Ishikawa (cell line): Measurements from ENCODE around the gene C16orf92.

Source experiments
- EP300 ChIP-seq: IDR thresholded peaks from 2 replicates; pipeline ENCODE4 v1.6.1; 2012; ENCODE audit warnings: borderline replicate concordance
- TAF1 ChIP-seq: IDR thresholded peaks from 2 replicates; pipeline ENCODE4 v1.6.1; 2012; ENCODE audit warnings: low read depth, mild to moderate bottlenecking
- YY1 ChIP-seq: IDR thresholded peaks from 2 replicates; pipeline ENCODE4 v1.6.1; 2012; ENCODE audit warnings: low read depth
- TF ChIP-seq, protein P1 (sequence below): IDR thresholded peaks from 2 replicates; pipeline ENCODE4 v1.6.1; 2012; ENCODE audit warnings: low read depth, mild to moderate bottlenecking

DNA sequence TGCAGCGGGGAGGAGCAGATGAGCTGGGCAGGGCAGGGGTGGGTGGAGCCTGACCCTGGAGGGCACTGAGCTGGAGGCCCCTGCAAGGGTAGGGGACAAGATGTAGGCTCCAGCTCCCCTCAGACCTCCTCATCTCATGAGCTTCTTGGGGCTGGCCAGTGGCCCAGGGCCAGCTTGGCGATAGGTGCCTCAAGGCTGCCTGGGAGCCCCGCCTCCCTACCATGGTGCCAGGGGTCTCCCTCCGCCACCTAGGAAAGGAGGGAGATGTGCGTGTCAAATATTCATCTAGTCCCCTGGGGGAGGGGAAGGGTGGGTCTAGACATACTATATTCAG is 31.5 kb upstream of the C16orf92 start:
- TF ChIP-seq YY1: no peak
- TF ChIP-seq, protein P1, sequence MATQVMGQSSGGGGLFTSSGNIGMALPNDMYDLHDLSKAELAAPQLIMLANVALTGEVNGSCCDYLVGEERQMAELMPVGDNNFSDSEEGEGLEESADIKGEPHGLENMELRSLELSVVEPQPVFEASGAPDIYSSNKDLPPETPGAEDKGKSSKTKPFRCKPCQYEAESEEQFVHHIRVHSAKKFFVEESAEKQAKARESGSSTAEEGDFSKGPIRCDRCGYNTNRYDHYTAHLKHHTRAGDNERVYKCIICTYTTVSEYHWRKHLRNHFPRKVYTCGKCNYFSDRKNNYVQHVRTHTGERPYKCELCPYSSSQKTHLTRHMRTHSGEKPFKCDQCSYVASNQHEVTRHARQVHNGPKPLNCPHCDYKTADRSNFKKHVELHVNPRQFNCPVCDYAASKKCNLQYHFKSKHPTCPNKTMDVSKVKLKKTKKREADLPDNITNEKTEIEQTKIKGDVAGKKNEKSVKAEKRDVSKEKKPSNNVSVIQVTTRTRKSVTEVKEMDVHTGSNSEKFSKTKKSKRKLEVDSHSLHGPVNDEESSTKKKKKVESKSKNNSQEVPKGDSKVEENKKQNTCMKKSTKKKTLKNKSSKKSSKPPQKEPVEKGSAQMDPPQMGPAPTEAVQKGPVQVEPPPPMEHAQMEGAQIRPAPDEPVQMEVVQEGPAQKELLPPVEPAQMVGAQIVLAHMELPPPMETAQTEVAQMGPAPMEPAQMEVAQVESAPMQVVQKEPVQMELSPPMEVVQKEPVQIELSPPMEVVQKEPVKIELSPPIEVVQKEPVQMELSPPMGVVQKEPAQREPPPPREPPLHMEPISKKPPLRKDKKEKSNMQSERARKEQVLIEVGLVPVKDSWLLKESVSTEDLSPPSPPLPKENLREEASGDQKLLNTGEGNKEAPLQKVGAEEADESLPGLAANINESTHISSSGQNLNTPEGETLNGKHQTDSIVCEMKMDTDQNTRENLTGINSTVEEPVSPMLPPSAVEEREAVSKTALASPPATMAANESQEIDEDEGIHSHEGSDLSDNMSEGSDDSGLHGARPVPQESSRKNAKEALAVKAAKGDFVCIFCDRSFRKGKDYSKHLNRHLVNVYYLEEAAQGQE: no peak
- no peak for TF ChIP-seq EP300
- no peak for TF ChIP-seq TAF1
